WTC11 (cell line): Measurements from ENCODE around the gene KCTD11. TPM values are rescaled to one million over a fixed set of nuclear protein-coding genes. Genes with fewer than 3 reads are reported as not detected.

Source experiments
- ATAC-seq: fragments of 200-7000 bp; cut with Tn5 transposase; 2 replicates; pipeline ENCODE4 v1.10.0; 2021; ENCODE audit warnings: mild to moderate bottlenecking, moderate library complexity
- CTCF ChIA-PET: fragments of 300-600 bp; sonication (Branson Sonifier 250); formaldehyde crosslinking; loops from one replicate; lab custom pipeline; 2021; ENCODE audit warnings: antibody characterized with exemption; lab: Charles Lee
- POLR2A ChIA-PET: fragments of 350-600 bp; sonication (Branson Sonifier 250); formaldehyde crosslinking; loops from one replicate; lab custom pipeline; 2021; ENCODE audit warnings: antibody characterized with exemption; lab: Charles Lee
- DNase-seq: peaks from one replicate; pipeline ENCODE4 v3.0.0; 2021; ENCODE audit warnings: low spot score
- H3K27ac Mint-ChIP-seq: 2 replicates; pipeline ENCODE4 v1.8.0; 2021; ENCODE audit warnings: mixed read lengths
- H3K27me3 Mint-ChIP-seq: 2 replicates; pipeline ENCODE4 v1.8.0; 2021; ENCODE audit warnings: low read depth, mild to moderate bottlenecking, moderate library complexity, mixed read lengths
- H3K36me3 Mint-ChIP-seq: 2 replicates; pipeline ENCODE4 v1.8.0; 2021; ENCODE audit warnings: mixed read lengths
- H3K4me1 Mint-ChIP-seq: 2 replicates; pipeline ENCODE4 v1.8.0; 2022; ENCODE audit warnings: mixed read lengths
- H3K4me3 Mint-ChIP-seq: 2 replicates; pipeline ENCODE4 v1.8.0; 2021; ENCODE audit warnings: mild to moderate bottlenecking, moderate library complexity, mixed read lengths
- H3K9me3 Mint-ChIP-seq: 2 replicates; pipeline ENCODE4 v1.8.0; 2021; ENCODE audit warnings: mixed read lengths
- ARID4B ChIP-seq: sonication (generic); formaldehyde crosslinking; IDR thresholded peaks from 2 replicates; pipeline ENCODE4 v1.8.0; 2023; ENCODE audit warnings: missing genetic modification reagents, mild to moderate bottlenecking, borderline replicate concordance
- ATF2 ChIP-seq: sonication (generic); formaldehyde crosslinking; IDR thresholded peaks from 2 replicates; pipeline ENCODE4 v1.8.1; 2022; ENCODE audit warnings: low read depth, missing genetic modification reagents, borderline replicate concordance
- CDX4 ChIP-seq: fragments of 250-450 bp; sonication (Bioruptor Pico); IDR thresholded peaks from 2 replicates; pipeline ENCODE4 v1.9.0; 2021; ENCODE audit warnings: moderate library complexity, mild to moderate bottlenecking, inconsistent platforms, borderline replicate concordance
- E2F1 ChIP-seq: sonication (generic); formaldehyde crosslinking; IDR thresholded peaks from 2 replicates; pipeline ENCODE4 v1.8.0; 2022; ENCODE audit warnings: mild to moderate bottlenecking, missing genetic modification reagents
- E2F5 ChIP-seq: sonication (generic); formaldehyde crosslinking; IDR thresholded peaks from 2 replicates; pipeline ENCODE4 v1.8.1; 2022; ENCODE audit warnings: mild to moderate bottlenecking, moderate library complexity, missing genetic modification reagents
- GTF2I ChIP-seq: fragments of 250-450 bp; sonication (Bioruptor Pico); conservative IDR thresholded peaks from 2 replicates; pipeline ENCODE4 v1.4.0; 2021; ENCODE audit warnings: mild to moderate bottlenecking
- IRF1 ChIP-seq: sonication (generic); formaldehyde crosslinking; IDR thresholded peaks from 2 replicates; pipeline ENCODE4 v1.8.0; 2023; ENCODE audit warnings: missing genetic modification reagents
- MYBL2 ChIP-seq: sonication (generic); formaldehyde crosslinking; IDR thresholded peaks from 2 replicates; pipeline ENCODE4 v1.8.1; 2023; ENCODE audit warnings: mild to moderate bottlenecking, moderate library complexity, missing genetic modification reagents
- NR3C1 ChIP-seq: sonication (generic); formaldehyde crosslinking; conservative IDR thresholded peaks from 2 replicates; pipeline ENCODE4 v1.8.1; 2023; ENCODE audit warnings: low read depth, mild to moderate bottlenecking, missing genetic modification reagents
- PRRX2 ChIP-seq: fragments of 250-450 bp; sonication (Bioruptor Pico); IDR thresholded peaks from 2 replicates; pipeline ENCODE4 v1.8.0; 2021; ENCODE audit warnings: mild to moderate bottlenecking
- RELA ChIP-seq: sonication (generic); formaldehyde crosslinking; IDR thresholded peaks from 2 replicates; pipeline ENCODE4 v1.8.1; 2022; ENCODE audit warnings: missing genetic modification reagents, mild to moderate bottlenecking, borderline replicate concordance
- RORB ChIP-seq: fragments of 250-450 bp; sonication (Bioruptor Pico); IDR thresholded peaks from 2 replicates; pipeline ENCODE4 v1.9.0; 2021; ENCODE audit warnings: mild to moderate bottlenecking
- STAT6 ChIP-seq: sonication (generic); formaldehyde crosslinking; conservative IDR thresholded peaks from 2 replicates; pipeline ENCODE4 v1.8.1; 2023; ENCODE audit warnings: mild to moderate bottlenecking, low read depth, missing genetic modification reagents, moderate library complexity
- TP53 ChIP-seq: sonication (generic); formaldehyde crosslinking; IDR thresholded peaks from 2 replicates; pipeline ENCODE4 v1.8.1; 2023; ENCODE audit warnings: mild to moderate bottlenecking, missing genetic modification reagents
- USF1 ChIP-seq: sonication (generic); formaldehyde crosslinking; IDR thresholded peaks from 2 replicates; pipeline ENCODE4 v1.8.0; 2022; ENCODE audit warnings: mild to moderate bottlenecking, missing genetic modification reagents
- ZNF121 ChIP-seq: sonication (generic); formaldehyde crosslinking; IDR thresholded peaks from 2 replicates; pipeline ENCODE4 v1.8.0; 2023; ENCODE audit warnings: missing genetic modification reagents
- ZNF263 ChIP-seq: sonication (generic); formaldehyde crosslinking; IDR thresholded peaks from 2 replicates; pipeline ENCODE4 v1.8.1; 2022; ENCODE audit warnings: low read depth, mild to moderate bottlenecking, moderate library complexity, missing genetic modification reagents
- ZNF532 ChIP-seq: fragments of 250-450 bp; sonication (Bioruptor Pico); IDR thresholded peaks from 2 replicates; pipeline ENCODE4 v1.9.0; 2021; ENCODE audit warnings: mild to moderate bottlenecking, borderline replicate concordance
- total RNA-seq: library from RNA; stranded (reverse); gene quantifications from 3 replicates; pipeline ENCODE4 v1.2.3, GENCODE V29; 2021

Gene KCTD11
- total RNA-seq, 1 experiment from 2014 or later = 8.1 TPM

- TF ChIP-seq ATF2 (CRISPR knock-in tag) (no peak), E2F1 (no peak), STAT6 (CRISPR knock-in tag) (no peak), GTF2I (CRISPR knock-in tag) (no peak), E2F5 (CRISPR knock-in tag) (no peak), USF1 (CRISPR knock-in tag) (no peak), ZNF263 (CRISPR knock-in tag) (no peak), PRRX2 (CRISPR knock-in tag) (no peak), NR3C1 (no peak), RORB (no peak), CDX4 (no peak), RELA (CRISPR knock-in tag) (no peak)
Observed at GRCh38 chr17:7356756-7357155, 4.8 kb downstream of the KCTD11 start (continued).

- CTCF ChIA-PET = interaction anchor here (1.9 to 6.6 kb wide), 5 partner anchors 24 to 145 kb away, joined by 13 to 69 read pairs (median 16); partner anchors contain the start of genes PLSCR3, TMEM102 and TNK1
- no peak overlapping the region for H3K27ac Mint-ChIP-seq
- peaks cover 7% of the 10 kb centered on the region for H3K27me3 Mint-ChIP-seq
- H3K9me3 Mint-ChIP-seq = no peaks in the 10 kb centered on the region
- DNase-seq = no peak
- no peak for ATAC-seq
- H3K4me3 Mint-ChIP-seq = no peak overlapping the region
- no peaks in the 10 kb centered on the region for H3K36me3 Mint-ChIP-seq
- H3K4me1 Mint-ChIP-seq = peaks cover 21% of the 10 kb centered on the region
- POLR2A ChIA-PET = no interaction called here
- no peak for TF ChIP-seq ARID4B (CRISPR knock-in tag)
- no peak for TF ChIP-seq E2F1
- no peak for TF ChIP-seq ZNF532 (CRISPR knock-in tag)
- TF ChIP-seq IRF1 (CRISPR knock-in tag) = no peak
- no peak for TF ChIP-seq TP53 (CRISPR knock-in tag)
- no peak for TF ChIP-seq ZNF121
- TF ChIP-seq MYBL2 (CRISPR knock-in tag) = no peak
Observed at GRCh38 chr17:7357381-7357780, 5.4 kb downstream of the KCTD11 start.
